ENCODE results near the gene IGSF21. TPM values are rescaled to one million over a fixed set of nuclear protein-coding genes. Genes with fewer than 3 reads are reported as not detected.

IGSF21 gene
- polyA plus RNA-seq, 2 of the 4 experiments (the other 2 are of a cell fraction): not detected

- Histone ChIP-seq H3K27ac (no peak overlapping the region), H3K4me1 (peaks cover 2% of the 10 kb centered on the region; the same call in 1 of the 3 replicates), H3K4me3 (no peak overlapping the region), H3K4me2 (no peak overlapping the region), H3K9me3 (no peaks in the 10 kb centered on the region)
- FAIRE-seq (no peak), ATAC-seq (peak; percentile 71 to 87), DNase-seq (ENCODE audit: low read depth in 1 of 2, low spot score in 1 of 2) (peak in 1 of 2 experiments; percentile 35)
- WGBS (ENCODE audit: missing lambda C conversion rate): 30% methylated on average over 13 of the region's 19 CpGs
- ChIA-PET POLR2A (no interaction called here), CTCF (interaction anchor here (1.5 kb wide), 1 partner anchor 98 kb away, joined by 3 read pairs; no protein-coding TSS in a partner anchor)
- TF ChIP-seq HOXB13 (CRISPR knock-in tag; IDR thresholded peaks at IDR 0.05; ENCODE audit: low read depth): no peak
- no peak for TF ChIP-seq PHF8 (IDR thresholded peaks at IDR 0.05; ENCODE audit: borderline replicate concordance, low read depth)
- no peak for TF ChIP-seq PBX3 (IDR thresholded peaks at IDR 0.05)
- no peak for TF ChIP-seq NR3C1 (IDR thresholded peaks at IDR 0.05)
- TF ChIP-seq KDM1A (IDR thresholded peaks at IDR 0.05; ENCODE audit: low read depth): no peak
- TF ChIP-seq ZNF302 (CRISPR knock-in tag; IDR thresholded peaks at IDR 0.05): no peak
- no peak for TF ChIP-seq KDM5A (IDR thresholded peaks at IDR 0.05)
- no peak for TF ChIP-seq MAZ (IDR thresholded peaks at IDR 0.05; ENCODE audit: borderline replicate concordance, low read depth, low read length)
- TF ChIP-seq REST (IDR thresholded peaks at IDR 0.05): no peak
- no peak for TF ChIP-seq SMC3 (IDR thresholded peaks at IDR 0.05)
- no peak for TF ChIP-seq RARB (CRISPR knock-in tag; IDR thresholded peaks at IDR 0.05)
- no peak for TF ChIP-seq CEBPB (IDR thresholded peaks at IDR 0.05)
- TF ChIP-seq MYC (IDR thresholded peaks at IDR 0.05; ENCODE audit: borderline replicate concordance, low read length): no peak
- no peak for TF ChIP-seq HOXB5 (CRISPR knock-in tag; IDR thresholded peaks at IDR 0.05)
- TF ChIP-seq ZSCAN20 (CRISPR knock-in tag; IDR thresholded peaks at IDR 0.05): no peak
- TF ChIP-seq CBX2 (IDR thresholded peaks at IDR 0.05; ENCODE audit: borderline replicate concordance, low read depth): no peak
Measured at GRCh38 chr1:18149027-18149641, 41.5 kb downstream of the IGSF21 start.

GRCh38 chr1:18151436-18152122 is 44.0 kb downstream of the IGSF21 start:
- Histone ChIP-seq H3K4me3 (no peak overlapping the region), H3K27ac (no peak overlapping the region), H3K4me2 (no peak overlapping the region), H3K4me1 (no peaks in the 10 kb centered on the region), H3K9me3 (no peaks in the 10 kb centered on the region)
- ChIA-PET POLR2A (interaction anchor here (0.6 kb wide), 1 partner anchor 665 kb away, joined by 3 read pairs; no protein-coding TSS in a partner anchor), CTCF (no interaction called here)
- FAIRE-seq: no peak
- TF ChIP-seq EHMT2 (IDR thresholded peaks at IDR 0.05; ENCODE audit: low read depth): no peak
- no peak for DNase-seq (ENCODE audit: low read depth in 1 of 2, low spot score in 1 of 2)
- WGBS (ENCODE audit: missing lambda C conversion rate): 22% methylated on average over 8 of the region's 8 CpGs
- no peak for ATAC-seq
